GM23248 (cell line): ENCODE measurements around the gene ETFA.

Source experiments
- EZH2 ChIP-seq: fragments of 200-600 bp; sonication (generic); IDR thresholded peaks from 2 replicates; pipeline ENCODE4 v1.6.1; 2018; ENCODE audit warnings: antibody characterized with exemption, mild to moderate bottlenecking; ENCODE audit not compliant: insufficient read depth, poor library complexity, severe bottlenecking
- EZH2phosphoT487 ChIP-seq: fragments of 200-600 bp; sonication (generic); IDR thresholded peaks from 2 replicates; pipeline ENCODE4 v1.6.1; 2018; ENCODE audit warnings: antibody characterized with exemption, moderate library complexity, mild to moderate bottlenecking, low read depth; ENCODE audit not compliant: insufficient read depth

- no peak for TF ChIP-seq EZH2phosphoT487
- no peak for TF ChIP-seq EZH2
These were observed 101.7 kb downstream of the ETFA start for GRCh38 chr15:76209523-76209922.
